Measurements from ENCODE around the gene SSTR5.
A peak's percentile ranks its signal among the peaks of the same experiment; 100 is the strongest.

Gene SSTR5

DNA sequence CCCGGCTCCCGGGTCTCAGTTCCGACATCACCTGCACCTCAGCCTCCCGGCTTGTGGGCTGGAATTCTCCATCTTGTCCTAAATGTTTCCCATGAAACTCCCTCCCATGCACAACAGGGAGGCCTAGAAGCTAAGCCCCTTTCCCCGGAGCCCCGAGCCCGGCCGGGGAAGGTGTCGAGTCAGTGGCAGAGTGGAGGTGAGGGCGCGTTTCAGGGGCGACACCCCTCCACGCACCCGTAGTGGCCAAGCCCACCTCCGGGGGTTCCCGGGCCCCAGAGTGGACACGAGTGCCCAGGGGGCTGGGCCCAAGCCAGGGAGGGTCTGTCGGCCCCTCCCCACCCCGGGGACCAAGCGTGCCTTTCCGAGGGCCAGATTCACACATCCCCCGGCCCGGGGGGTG, 48.5 kb downstream of the SSTR5 start:
- H3K4me3 ChIP-seq (ENCODE audit: low read depth, low read length), result no peak overlapping the region
- TF ChIP-seq, protein P1, sequence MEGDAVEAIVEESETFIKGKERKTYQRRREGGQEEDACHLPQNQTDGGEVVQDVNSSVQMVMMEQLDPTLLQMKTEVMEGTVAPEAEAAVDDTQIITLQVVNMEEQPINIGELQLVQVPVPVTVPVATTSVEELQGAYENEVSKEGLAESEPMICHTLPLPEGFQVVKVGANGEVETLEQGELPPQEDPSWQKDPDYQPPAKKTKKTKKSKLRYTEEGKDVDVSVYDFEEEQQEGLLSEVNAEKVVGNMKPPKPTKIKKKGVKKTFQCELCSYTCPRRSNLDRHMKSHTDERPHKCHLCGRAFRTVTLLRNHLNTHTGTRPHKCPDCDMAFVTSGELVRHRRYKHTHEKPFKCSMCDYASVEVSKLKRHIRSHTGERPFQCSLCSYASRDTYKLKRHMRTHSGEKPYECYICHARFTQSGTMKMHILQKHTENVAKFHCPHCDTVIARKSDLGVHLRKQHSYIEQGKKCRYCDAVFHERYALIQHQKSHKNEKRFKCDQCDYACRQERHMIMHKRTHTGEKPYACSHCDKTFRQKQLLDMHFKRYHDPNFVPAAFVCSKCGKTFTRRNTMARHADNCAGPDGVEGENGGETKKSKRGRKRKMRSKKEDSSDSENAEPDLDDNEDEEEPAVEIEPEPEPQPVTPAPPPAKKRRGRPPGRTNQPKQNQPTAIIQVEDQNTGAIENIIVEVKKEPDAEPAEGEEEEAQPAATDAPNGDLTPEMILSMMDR (IDR thresholded peaks at IDR 0.05; ENCODE audit: low read depth, low read length), result no peak
- TF ChIP-seq POLR2A (IDR thresholded peaks at IDR 0.05; ENCODE audit: extremely low read depth, insufficient read length), result no peak
- TF ChIP-seq, protein P2, sequence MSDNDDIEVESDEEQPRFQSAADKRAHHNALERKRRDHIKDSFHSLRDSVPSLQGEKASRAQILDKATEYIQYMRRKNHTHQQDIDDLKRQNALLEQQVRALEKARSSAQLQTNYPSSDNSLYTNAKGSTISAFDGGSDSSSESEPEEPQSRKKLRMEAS (IDR thresholded peaks at IDR 0.05; ENCODE audit: low read depth, low read length), result no peak
- no peak for TF ChIP-seq MYC (IDR thresholded peaks at IDR 0.05; ENCODE audit: low read depth, low read length)
- no peak for DNase-seq (ENCODE audit: low read depth)

DNA sequence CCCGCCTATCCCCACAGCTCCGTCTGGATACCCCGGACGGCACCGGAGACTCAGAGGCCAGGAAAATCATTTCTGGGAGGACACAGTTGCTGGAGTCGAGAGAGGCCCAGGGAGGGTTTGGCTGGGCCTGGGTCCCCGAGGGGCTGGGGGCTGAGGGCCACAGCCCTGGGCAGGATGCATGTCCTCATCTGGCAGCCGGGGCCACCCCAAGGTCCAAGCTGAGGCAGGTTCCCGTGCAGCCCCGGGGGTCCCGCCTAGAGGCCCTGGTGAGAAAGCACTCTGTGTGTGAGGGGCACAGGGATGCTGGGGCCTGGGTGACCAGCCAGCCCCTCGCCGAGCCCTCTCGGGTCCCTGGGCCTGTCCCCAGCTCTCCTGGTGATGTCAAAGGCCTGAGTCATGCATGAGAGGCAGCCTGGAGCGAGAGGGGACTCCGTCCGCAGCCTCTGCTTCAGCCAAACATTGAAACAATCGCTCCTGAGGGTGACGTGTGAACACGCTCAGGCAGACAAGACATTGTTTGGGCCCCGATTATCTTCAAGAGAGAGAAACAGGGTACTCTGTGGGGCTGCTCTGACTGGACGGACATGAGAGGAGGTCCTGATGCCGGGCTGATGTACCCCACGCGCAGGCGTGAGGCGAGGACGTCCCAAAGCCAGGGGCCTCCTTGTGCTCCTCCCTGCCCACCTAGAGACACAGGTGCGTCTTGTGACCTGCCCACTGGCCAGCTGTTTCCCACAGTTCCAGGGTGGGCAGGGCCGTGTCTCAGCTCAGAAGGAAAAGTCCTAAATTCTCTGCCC, 49.3 kb downstream of the SSTR5 start:
- DNase-seq (ENCODE audit: low read depth), result peak; percentile 36
- TF ChIP-seq, protein P2 (IDR thresholded peaks at IDR 0.05; ENCODE audit: low read depth, low read length), result no peak
- TF ChIP-seq, protein P1 (IDR thresholded peaks at IDR 0.05; ENCODE audit: low read depth, low read length), result no peak
- no peak for TF ChIP-seq POLR2A (IDR thresholded peaks at IDR 0.05; ENCODE audit: extremely low read depth, insufficient read length)
- no peak for TF ChIP-seq MYC (IDR thresholded peaks at IDR 0.05; ENCODE audit: low read depth, low read length)
- H3K4me3 ChIP-seq (ENCODE audit: low read depth, low read length), result no peak overlapping the region

DNA sequence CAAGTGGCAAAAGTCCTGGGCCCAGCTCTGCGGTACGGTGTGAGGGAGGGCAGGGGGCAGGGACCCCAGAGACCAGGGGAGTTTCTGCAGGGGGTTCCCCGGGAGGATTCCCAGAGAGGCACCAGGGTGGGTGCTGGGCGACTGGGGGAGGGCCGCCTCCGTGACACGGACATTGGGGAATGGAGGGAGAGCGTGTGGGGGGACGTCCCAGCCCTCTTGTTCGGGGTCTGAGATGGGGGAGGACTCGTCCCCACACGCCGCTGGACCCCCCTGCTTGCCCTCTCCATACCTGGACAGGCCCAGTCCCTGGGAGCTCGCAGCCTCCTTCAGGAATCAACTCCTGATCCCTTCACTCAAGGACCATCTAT, 49.8 kb downstream of the SSTR5 start:
- TF ChIP-seq MYC (IDR thresholded peaks at IDR 0.05; ENCODE audit: low read depth, low read length) (no peak), POLR2A (IDR thresholded peaks at IDR 0.05; ENCODE audit: extremely low read depth, insufficient read length) (no peak)
- TF ChIP-seq, protein P1 (IDR thresholded peaks at IDR 0.05; ENCODE audit: low read depth, low read length), result no peak
- TF ChIP-seq, protein P2 (IDR thresholded peaks at IDR 0.05; ENCODE audit: low read depth, low read length), result no peak
- H3K4me3 ChIP-seq (ENCODE audit: low read depth, low read length), result no peak overlapping the region
- DNase-seq (ENCODE audit: low read depth), result no peak

DNA sequence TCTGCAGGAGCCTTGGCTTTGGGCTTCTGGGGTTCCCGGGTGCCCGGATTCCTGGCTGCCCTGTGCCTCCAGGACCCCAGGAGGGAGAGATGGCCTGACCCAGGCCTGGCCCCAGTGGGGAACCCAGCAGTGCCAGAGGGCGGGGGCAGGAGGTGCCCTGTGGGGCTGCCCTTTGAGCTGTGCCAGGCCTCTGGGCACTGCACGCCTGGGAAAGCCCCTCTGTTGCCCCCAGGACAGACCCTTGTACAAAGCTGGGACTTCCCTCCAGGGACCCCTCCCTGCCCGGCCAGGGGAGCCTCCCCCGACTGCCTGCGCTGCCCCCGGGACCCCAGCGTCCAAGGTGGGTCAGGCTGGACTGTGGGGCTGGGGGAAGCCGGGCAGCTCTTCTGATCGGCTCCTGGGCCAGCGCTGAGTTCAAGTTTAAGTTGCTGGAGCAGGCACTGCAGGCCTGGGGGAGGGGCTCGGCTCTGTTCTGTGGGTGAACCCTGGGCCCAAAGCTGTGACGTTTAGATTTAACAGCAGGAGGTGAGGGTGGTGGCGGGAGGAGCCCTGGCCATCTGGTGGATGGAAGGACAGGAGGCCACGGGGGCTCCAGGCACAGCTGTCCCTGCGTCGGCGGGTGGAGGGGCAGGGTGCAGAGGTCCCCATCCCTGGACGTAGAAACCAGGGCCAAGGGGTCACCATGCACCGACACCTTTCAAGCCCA, 51.1 kb downstream of the SSTR5 start:
- DNase-seq (ENCODE audit: low read depth), result no peak
- H3K4me3 ChIP-seq (ENCODE audit: low read depth, low read length), result no peak overlapping the region
- TF ChIP-seq, protein P2 (IDR thresholded peaks at IDR 0.05; ENCODE audit: low read depth, low read length), result no peak
- TF ChIP-seq MYC (IDR thresholded peaks at IDR 0.05; ENCODE audit: low read depth, low read length), result no peak
- TF ChIP-seq, protein P1 (IDR thresholded peaks at IDR 0.05; ENCODE audit: low read depth, low read length), result no peak
- TF ChIP-seq POLR2A (IDR thresholded peaks at IDR 0.05; ENCODE audit: extremely low read depth, insufficient read length), result no peak

DNA sequence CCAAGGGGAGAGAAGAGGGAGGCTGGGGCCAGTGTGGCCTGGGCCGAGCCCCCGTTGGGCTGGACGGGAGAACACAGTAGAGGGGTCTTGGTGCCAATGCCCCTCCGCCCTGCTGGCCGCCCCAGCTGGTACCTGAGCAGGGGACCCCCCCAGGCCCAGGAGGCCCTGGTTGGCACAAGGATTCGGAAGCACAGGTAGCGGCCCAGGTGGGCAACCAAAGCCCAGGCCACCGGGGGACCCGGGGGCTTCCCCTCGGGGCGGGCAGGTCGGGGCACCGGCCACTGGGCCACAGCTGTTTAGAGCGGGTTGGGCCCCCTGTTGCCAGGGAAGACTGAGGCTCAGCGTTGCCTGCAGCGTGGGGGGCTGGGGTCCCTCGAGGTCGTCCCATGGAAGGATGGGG, 51.7 kb downstream of the SSTR5 start:
- DNase-seq (ENCODE audit: low read depth), result no peak
- H3K4me3 ChIP-seq (ENCODE audit: low read depth, low read length), result no peak overlapping the region
- no peak for TF ChIP-seq MYC (IDR thresholded peaks at IDR 0.05; ENCODE audit: low read depth, low read length)
- TF ChIP-seq, protein P2 (IDR thresholded peaks at IDR 0.05; ENCODE audit: low read depth, low read length), result no peak
- TF ChIP-seq, protein P1 (IDR thresholded peaks at IDR 0.05; ENCODE audit: low read depth, low read length), result no peak
- no peak for TF ChIP-seq POLR2A (IDR thresholded peaks at IDR 0.05; ENCODE audit: extremely low read depth, insufficient read length)
